H1 (cell line): ENCODE results near the gene AAMP. TPM values are rescaled to one million over a fixed set of nuclear protein-coding genes. Genes with fewer than 3 reads are reported as not detected.

ENCODE experiments used
- CHD7 ChIP-seq: fragments of 300-600 bp; sonication (generic); IDR thresholded peaks from 2 replicates; pipeline ENCODE4 v1.7.1; 2012; ENCODE audit warnings: low read length, moderate library complexity, mild to moderate bottlenecking, inconsistent platforms; ENCODE audit not compliant: insufficient replicate concordance
- CTCF ChIP-seq, 3 experiments: IDR thresholded peaks; 1 replicate in 2 of 3; 2 replicates in 1 of 3; pipeline versions ENCODE4 v1.5.1 to v1.6.1; 2011; ENCODE audit warnings: low read length in 3 of 3, mild to moderate bottlenecking in 3 of 3, inconsistent platforms in 2 of 3, low read depth in 1 of 3, moderate library complexity in 1 of 3; ENCODE audit not compliant: insufficient read depth in 1 of 3; ENCODE audit errors: control extremely low read depth in 1 of 3
- GABPA ChIP-seq: IDR thresholded peaks from 2 replicates; pipeline ENCODE4 v1.6.1; 2011; ENCODE audit warnings: mild to moderate bottlenecking, low read length, moderate library complexity, borderline replicate concordance; ENCODE audit not compliant: insufficient read depth
- POLR2AphosphoS5 ChIP-seq: IDR thresholded peaks from 2 replicates; pipeline ENCODE4 v1.6.1; 2011; ENCODE audit warnings: low read depth, low read length
- polyA plus RNA-seq, 7 experiments: library from polyadenylated mRNA; depleted of rRNA in 3 of 7; stranded (reverse) in 5 of 7; unstranded in 2 of 7; fragments of >200 nt in 5 of 7; fragments of 200-250 nt in 2 of 7; gene quantifications; 1 replicate in 5 of 7; 2 replicates in 1 of 7; 4 replicates in 1 of 7; pipeline versions ENCODE4 v1.2.1 to v1.2.3, GENCODE V29; 2011 to 2013; ENCODE audit warnings: missing spikeins in 2 of 7, mixed read lengths in 2 of 7
- total RNA-seq: library from RNA; stranded (reverse); fragmentation: NEBNext Ultra II Directional; extraction: Animal tissue kit (Norgen Biotek cat#: 25700); gene quantifications from 2 replicates; pipeline ENCODE4 v1.2.1, GENCODE V29; 2021

The AAMP gene
- total and polyA plus RNA-seq, 2 of the 8 experiments (the other 6 are each of a cell fraction or from before 2014, with no cell fraction given), result 119 to 125 TPM

GRCh38 chr2:218229239-218229638 is 40.7 kb downstream of the AAMP start (continued):
- TF ChIP-seq CHD7, result no peak
- no peak for TF ChIP-seq CTCF (IDR thresholded peaks at IDR 0.05; ENCODE audit: control extremely low read depth in 1 of 3, insufficient read depth in 1 of 3, low read depth in 1 of 3, low read length in 3 of 3)
- TF ChIP-seq POLR2AphosphoS5, result no peak
- TF ChIP-seq GABPA, result no peak
